IMR-90 (cell line): ENCODE data around the gene PHGDH.

Source experiments
- BHLHE40 ChIP-seq: fragments of 150-350 bp; IDR thresholded peaks from 2 replicates; pipeline ENCODE4 v1.6.1; 2016; ENCODE audit warnings: mild to moderate bottlenecking, low read depth, low read length
- RFX5 ChIP-seq: IDR thresholded peaks from 2 replicates; pipeline ENCODE4 v1.8.0; 2012; ENCODE audit warnings: low read depth, mild to moderate bottlenecking, low read length, moderate library complexity
- USF2 ChIP-seq: fragments of 150-350 bp; IDR thresholded peaks from 2 replicates; pipeline ENCODE4 v1.6.1; 2017; ENCODE audit warnings: mild to moderate bottlenecking, antibody characterized with exemption, low read length, low read depth
- TF ChIP-seq, protein P1 (sequence below): conservative IDR thresholded peaks from 2 replicates; pipeline ENCODE4 v1.5.1; 2012; ENCODE audit warnings: mild to moderate bottlenecking, low read depth, low read length, improper control_type of control experiment

GRCh38 chr1:119680193-119680592 lies 31.5 kb upstream of the PHGDH start:
- TF ChIP-seq BHLHE40 (no peak), USF2 (no peak), RFX5 (no peak)
- TF ChIP-seq, protein P1, sequence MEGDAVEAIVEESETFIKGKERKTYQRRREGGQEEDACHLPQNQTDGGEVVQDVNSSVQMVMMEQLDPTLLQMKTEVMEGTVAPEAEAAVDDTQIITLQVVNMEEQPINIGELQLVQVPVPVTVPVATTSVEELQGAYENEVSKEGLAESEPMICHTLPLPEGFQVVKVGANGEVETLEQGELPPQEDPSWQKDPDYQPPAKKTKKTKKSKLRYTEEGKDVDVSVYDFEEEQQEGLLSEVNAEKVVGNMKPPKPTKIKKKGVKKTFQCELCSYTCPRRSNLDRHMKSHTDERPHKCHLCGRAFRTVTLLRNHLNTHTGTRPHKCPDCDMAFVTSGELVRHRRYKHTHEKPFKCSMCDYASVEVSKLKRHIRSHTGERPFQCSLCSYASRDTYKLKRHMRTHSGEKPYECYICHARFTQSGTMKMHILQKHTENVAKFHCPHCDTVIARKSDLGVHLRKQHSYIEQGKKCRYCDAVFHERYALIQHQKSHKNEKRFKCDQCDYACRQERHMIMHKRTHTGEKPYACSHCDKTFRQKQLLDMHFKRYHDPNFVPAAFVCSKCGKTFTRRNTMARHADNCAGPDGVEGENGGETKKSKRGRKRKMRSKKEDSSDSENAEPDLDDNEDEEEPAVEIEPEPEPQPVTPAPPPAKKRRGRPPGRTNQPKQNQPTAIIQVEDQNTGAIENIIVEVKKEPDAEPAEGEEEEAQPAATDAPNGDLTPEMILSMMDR, result no peak
